Progenitor cell of endocrine pancreas (in vitro differentiated cells): ENCODE measurements around the gene ADGRG6. TPM values are rescaled to one million over a fixed set of nuclear protein-coding genes. Genes with fewer than 3 reads are reported as not detected.

Source experiments
- DNase-seq: peaks from one replicate; pipeline ENCODE4 v3.0.0; 2021; ENCODE audit warnings: low spot score; ENCODE audit not compliant: unreplicated experiment
- H3K27ac Mint-ChIP-seq: 2 replicates; pipeline ENCODE4 v1.8.0; 2021; ENCODE audit warnings: mild to moderate bottlenecking, moderate library complexity, mixed read lengths
- H3K27me3 Mint-ChIP-seq: 2 replicates; pipeline ENCODE4 v1.8.0; 2021; ENCODE audit warnings: mixed read lengths
- H3K36me3 Mint-ChIP-seq: 2 replicates; pipeline ENCODE4 v1.8.0; 2022; ENCODE audit warnings: mixed read lengths; ENCODE audit not compliant: insufficient read depth
- H3K4me1 Mint-ChIP-seq: 2 replicates; pipeline ENCODE4 v1.8.0; 2021; ENCODE audit warnings: low read depth, mixed read lengths
- H3K4me3 Mint-ChIP-seq: 2 replicates; pipeline ENCODE4 v1.8.0; 2021; ENCODE audit warnings: low read depth, mild to moderate bottlenecking, moderate library complexity, mixed read lengths
- H3K9me3 Mint-ChIP-seq: 2 replicates; pipeline ENCODE4 v1.8.0; 2021; ENCODE audit warnings: low read depth, mixed read lengths
- total RNA-seq: library from RNA; stranded (reverse); gene quantifications from 2 replicates; pipeline ENCODE4 v1.2.1, GENCODE V29; 2021
- TF ChIP-seq, protein P1 (sequence below): fragments of 200-600 bp; sonication (generic); IDR thresholded peaks from one replicate; pipeline ENCODE4 v1.5.0; 2021; ENCODE audit warnings: antibody characterized with exemption, mild to moderate bottlenecking; ENCODE audit not compliant: unreplicated experiment

Gene ADGRG6
- total RNA-seq, 1 donor from 2014 or later, result 126 TPM

DNA sequence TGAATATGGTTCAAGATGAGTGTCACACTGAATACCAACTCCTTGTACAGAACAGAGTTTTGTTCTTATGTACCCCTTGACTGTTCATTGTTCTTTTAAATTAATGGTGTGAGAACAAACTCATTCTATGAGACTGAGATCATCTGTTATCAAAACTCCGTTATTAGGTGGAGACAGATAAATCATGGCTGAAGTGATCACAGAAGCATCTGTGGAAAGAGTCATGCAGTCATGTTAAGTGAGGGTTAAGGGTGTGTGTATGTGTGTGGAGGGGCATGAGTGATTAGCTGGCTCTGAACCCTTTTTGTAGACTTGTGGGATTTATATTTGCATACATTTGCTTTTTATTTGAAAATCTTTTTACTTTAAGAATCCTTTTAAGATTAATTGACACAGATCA is 24.7 kb downstream of the ADGRG6 start:
- H3K4me3 Mint-ChIP-seq, result no peak overlapping the region
- H3K27ac Mint-ChIP-seq, result no peak overlapping the region
- peaks cover 10% of the 10 kb centered on the region for H3K36me3 Mint-ChIP-seq
- no peaks in the 10 kb centered on the region for H3K9me3 Mint-ChIP-seq
- TF ChIP-seq, protein P1, sequence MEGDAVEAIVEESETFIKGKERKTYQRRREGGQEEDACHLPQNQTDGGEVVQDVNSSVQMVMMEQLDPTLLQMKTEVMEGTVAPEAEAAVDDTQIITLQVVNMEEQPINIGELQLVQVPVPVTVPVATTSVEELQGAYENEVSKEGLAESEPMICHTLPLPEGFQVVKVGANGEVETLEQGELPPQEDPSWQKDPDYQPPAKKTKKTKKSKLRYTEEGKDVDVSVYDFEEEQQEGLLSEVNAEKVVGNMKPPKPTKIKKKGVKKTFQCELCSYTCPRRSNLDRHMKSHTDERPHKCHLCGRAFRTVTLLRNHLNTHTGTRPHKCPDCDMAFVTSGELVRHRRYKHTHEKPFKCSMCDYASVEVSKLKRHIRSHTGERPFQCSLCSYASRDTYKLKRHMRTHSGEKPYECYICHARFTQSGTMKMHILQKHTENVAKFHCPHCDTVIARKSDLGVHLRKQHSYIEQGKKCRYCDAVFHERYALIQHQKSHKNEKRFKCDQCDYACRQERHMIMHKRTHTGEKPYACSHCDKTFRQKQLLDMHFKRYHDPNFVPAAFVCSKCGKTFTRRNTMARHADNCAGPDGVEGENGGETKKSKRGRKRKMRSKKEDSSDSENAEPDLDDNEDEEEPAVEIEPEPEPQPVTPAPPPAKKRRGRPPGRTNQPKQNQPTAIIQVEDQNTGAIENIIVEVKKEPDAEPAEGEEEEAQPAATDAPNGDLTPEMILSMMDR, result no peak
- no peaks in the 10 kb centered on the region for H3K27me3 Mint-ChIP-seq
- DNase-seq, result no peak
- peaks cover 56% of the 10 kb centered on the region for H3K4me1 Mint-ChIP-seq

DNA sequence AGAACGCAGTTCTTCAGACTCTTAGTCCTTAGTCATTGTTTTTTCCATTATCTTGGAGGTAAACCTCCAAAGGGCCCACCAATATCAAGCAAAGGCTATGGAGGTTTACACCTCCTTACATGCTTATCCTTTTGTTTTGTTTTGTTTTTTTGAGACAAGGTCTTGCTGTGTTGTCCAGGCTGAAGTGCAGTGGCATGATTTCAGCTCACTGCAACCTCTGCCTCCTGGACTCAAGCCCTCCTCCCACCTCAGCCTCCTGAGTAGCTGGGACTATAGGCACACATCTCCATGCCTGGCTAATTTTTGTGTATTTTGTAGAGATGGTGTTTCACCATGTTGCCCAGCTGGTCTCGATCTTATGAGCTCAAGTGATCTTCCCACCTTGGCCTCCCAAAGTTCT is 26.3 kb downstream of the ADGRG6 start:
- H3K4me1 Mint-ChIP-seq, result peaks cover 56% of the 10 kb centered on the region
- DNase-seq, result no peak

DNA sequence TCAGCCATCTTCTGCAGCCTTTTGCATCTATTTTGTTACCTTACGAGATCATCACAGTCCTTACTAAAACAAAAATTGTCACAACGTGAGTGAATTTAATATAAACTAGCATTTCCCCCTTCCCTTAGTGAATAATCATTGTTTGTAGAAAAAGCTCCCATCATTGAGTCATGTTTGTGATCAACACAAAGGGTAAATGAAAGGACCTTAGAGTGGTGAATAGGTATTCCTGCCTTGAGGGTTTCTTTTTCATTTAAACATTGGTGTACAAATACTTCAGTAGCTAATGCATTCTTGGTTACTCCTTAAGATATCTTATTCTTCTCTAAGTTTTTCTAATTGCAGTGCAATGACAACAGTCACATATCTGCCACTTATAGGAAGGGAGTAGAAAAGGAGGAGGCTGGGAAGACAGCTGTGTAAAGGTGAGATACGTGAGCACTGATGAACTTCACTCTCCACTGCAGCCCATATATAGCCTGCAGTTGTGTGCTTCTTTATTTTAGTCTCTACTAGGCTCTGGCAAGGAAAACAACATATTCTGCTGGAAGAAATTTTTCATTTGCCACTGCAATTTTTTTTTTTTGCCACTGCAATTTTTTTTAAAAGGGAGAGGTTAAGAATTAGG is 27.8 kb downstream of the ADGRG6 start:
- no peak overlapping the region for H3K27ac Mint-ChIP-seq
- TF ChIP-seq, protein P1, result no peak
- H3K4me3 Mint-ChIP-seq, result no peak overlapping the region

More for the DNA sequence above, 26.3 kb downstream of the ADGRG6 start:
- H3K9me3 Mint-ChIP-seq, result no peaks in the 10 kb centered on the region
- H3K27ac Mint-ChIP-seq, result peak overlapping the region; percentile 48
- peaks cover 10% of the 10 kb centered on the region for H3K36me3 Mint-ChIP-seq
- TF ChIP-seq, protein P1, result no peak
- H3K4me3 Mint-ChIP-seq, result no peak overlapping the region
- H3K27me3 Mint-ChIP-seq, result no peaks in the 10 kb centered on the region

DNA sequence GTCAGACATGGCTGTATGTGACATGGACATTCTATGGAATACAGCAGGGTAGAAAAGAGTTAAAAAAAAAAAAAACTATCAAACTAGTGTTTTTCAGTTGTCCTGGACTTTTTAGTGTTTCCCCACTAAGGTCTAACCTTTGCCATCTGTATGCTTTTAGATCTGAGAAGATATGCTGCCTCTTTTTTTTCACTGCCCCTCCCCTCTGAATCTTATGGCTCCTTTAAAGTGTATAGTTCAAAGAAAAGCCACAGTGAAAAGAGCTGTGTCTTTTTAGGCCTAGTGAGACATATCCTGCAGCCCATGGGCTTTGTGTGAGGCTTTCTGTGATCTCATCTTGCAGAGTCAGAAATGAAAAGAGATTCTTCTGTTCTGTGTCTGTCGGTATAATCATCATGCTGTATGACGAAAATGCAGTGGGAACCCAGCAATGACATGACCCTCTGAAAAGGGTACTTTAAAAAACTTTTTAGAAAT is 29.3 kb downstream of the ADGRG6 start:
- peaks cover 36% of the 10 kb centered on the region for H3K4me1 Mint-ChIP-seq
- no peak for DNase-seq

More for the DNA sequence above, 27.8 kb downstream of the ADGRG6 start:
- no peak for DNase-seq
- no peaks in the 10 kb centered on the region for H3K27me3 Mint-ChIP-seq
- peaks cover 40% of the 10 kb centered on the region for H3K4me1 Mint-ChIP-seq
- no peaks in the 10 kb centered on the region for H3K9me3 Mint-ChIP-seq
- H3K36me3 Mint-ChIP-seq, result peaks cover 11% of the 10 kb centered on the region

DNA sequence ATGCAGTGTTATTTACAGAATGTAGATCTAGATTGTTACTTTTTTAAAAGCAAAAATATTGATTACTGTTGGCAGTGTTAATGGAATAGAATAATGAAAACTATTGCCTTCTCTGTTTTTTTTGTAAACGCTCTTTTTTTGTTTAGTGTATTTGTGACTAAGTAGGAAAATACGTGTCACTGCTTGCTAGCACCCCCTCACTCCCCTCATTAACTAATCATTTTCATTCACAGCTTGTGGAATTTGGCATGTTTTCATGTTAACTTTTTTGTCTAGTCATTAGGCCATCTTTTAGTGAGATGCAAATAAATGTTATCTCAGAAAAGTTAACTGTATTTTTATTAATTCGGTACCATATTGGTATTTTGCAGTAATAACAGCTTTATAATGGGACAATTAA is 29.8 kb downstream of the ADGRG6 start:
- Mint-ChIP-seq H3K27me3 (no peaks in the 10 kb centered on the region), H3K9me3 (no peaks in the 10 kb centered on the region), H3K36me3 (peaks cover 7% of the 10 kb centered on the region), H3K4me3 (peak overlapping the region; percentile 6), H3K27ac (peak overlapping the region; percentile 62), H3K4me1 (peaks cover 34% of the 10 kb centered on the region)
- DNase-seq, result no peak
- TF ChIP-seq, protein P1, result no peak

More for the DNA sequence above, 29.3 kb downstream of the ADGRG6 start:
- Mint-ChIP-seq H3K9me3 (no peaks in the 10 kb centered on the region), H3K4me3 (no peak overlapping the region), H3K36me3 (peaks cover 11% of the 10 kb centered on the region), H3K27me3 (no peaks in the 10 kb centered on the region), H3K27ac (peak overlapping the region; percentile 62)
- TF ChIP-seq, protein P1, result no peak
